ENCODE measurements around the gene SPPL3.

SPPL3 gene

GRCh38 chr12:120831648-120832267 is 72.4 kb downstream of the SPPL3 start:
- H3K27ac ChIP-seq (replicated peaks), result no peak overlapping the region

GRCh38 chr12:120830966-120831365 is 73.2 kb downstream of the SPPL3 start:
- Histone ChIP-seq H3K27ac (replicated peaks) (no peak overlapping the region), H3K27me3 (ENCODE audit: insufficient read depth, poor library complexity, severe bottlenecking) (no peaks in the 10 kb centered on the region), H3K4me3 (replicated peaks; ENCODE audit: insufficient read depth, low read length) (no peak overlapping the region)
- no peak for DNase-seq (ENCODE audit: low read depth in 1 of 2, low spot score in 1 of 2)
- TF ChIP-seq SPI1 (IDR thresholded peaks at IDR 0.05; ENCODE audit: borderline replicate concordance, low read depth), result no peak
- no peak for TF ChIP-seq POLR2AphosphoS5 (IDR thresholded peaks at IDR 0.05; ENCODE audit: low read depth)
- TF ChIP-seq GABPA (IDR thresholded peaks at IDR 0.05; ENCODE audit: low read depth), result no peak
- no peak for TF ChIP-seq REST (IDR thresholded peaks at IDR 0.05; ENCODE audit: insufficient replicate concordance, low read depth)

More at GRCh38 chr12:120831648-120832267, 72.4 kb downstream of the SPPL3 start:
- TF ChIP-seq POLR2AphosphoS5 (IDR thresholded peaks at IDR 0.05; ENCODE audit: low read depth) (no peak), CTCF (IDR thresholded peaks at IDR 0.05; ENCODE audit: insufficient read depth, low read length) (no peak), SPI1 (IDR thresholded peaks at IDR 0.05; ENCODE audit: borderline replicate concordance, low read depth) (no peak), REST (IDR thresholded peaks at IDR 0.05; ENCODE audit: insufficient replicate concordance, low read depth) (no peak), GABPA (IDR thresholded peaks at IDR 0.05; ENCODE audit: low read depth) (no peak)
- Histone ChIP-seq H3K27me3 (ENCODE audit: insufficient read depth, poor library complexity, severe bottlenecking) (no peaks in the 10 kb centered on the region), H3K4me3 (replicated peaks; ENCODE audit: insufficient read depth, low read length) (no peak overlapping the region)
- DNase-seq (ENCODE audit: low read depth in 1 of 2, low spot score in 1 of 2), result no peak

- H3K27ac ChIP-seq (replicated peaks), result no peak overlapping the region
- TF ChIP-seq POLR2AphosphoS5 (IDR thresholded peaks at IDR 0.05; ENCODE audit: low read depth) (no peak), SPI1 (IDR thresholded peaks at IDR 0.05; ENCODE audit: borderline replicate concordance, low read depth) (no peak), CTCF (IDR thresholded peaks at IDR 0.05; ENCODE audit: insufficient read depth, low read length) (no peak), REST (IDR thresholded peaks at IDR 0.05; ENCODE audit: insufficient replicate concordance, low read depth) (no peak), GABPA (IDR thresholded peaks at IDR 0.05; ENCODE audit: low read depth) (no peak)
- no peak for DNase-seq (ENCODE audit: low read depth in 1 of 2, low spot score in 1 of 2)
- H3K4me3 ChIP-seq (replicated peaks; ENCODE audit: insufficient read depth, low read length), result no peak overlapping the region
- no peaks in the 10 kb centered on the region for H3K27me3 ChIP-seq (ENCODE audit: insufficient read depth, poor library complexity, severe bottlenecking)
Measured at GRCh38 chr12:120830052-120830940, 73.9 kb downstream of the SPPL3 start.

Measured in HL-60 (cell line).